Measurements from ENCODE around the gene SPSB1.

The SPSB1 gene

GRCh38 chr1:9340172-9340854 lies 47.6 kb downstream of the SPSB1 start:
- DNase-seq (ENCODE audit: low read depth, low spot score), result peak; percentile 22
- TF ChIP-seq, protein P1, sequence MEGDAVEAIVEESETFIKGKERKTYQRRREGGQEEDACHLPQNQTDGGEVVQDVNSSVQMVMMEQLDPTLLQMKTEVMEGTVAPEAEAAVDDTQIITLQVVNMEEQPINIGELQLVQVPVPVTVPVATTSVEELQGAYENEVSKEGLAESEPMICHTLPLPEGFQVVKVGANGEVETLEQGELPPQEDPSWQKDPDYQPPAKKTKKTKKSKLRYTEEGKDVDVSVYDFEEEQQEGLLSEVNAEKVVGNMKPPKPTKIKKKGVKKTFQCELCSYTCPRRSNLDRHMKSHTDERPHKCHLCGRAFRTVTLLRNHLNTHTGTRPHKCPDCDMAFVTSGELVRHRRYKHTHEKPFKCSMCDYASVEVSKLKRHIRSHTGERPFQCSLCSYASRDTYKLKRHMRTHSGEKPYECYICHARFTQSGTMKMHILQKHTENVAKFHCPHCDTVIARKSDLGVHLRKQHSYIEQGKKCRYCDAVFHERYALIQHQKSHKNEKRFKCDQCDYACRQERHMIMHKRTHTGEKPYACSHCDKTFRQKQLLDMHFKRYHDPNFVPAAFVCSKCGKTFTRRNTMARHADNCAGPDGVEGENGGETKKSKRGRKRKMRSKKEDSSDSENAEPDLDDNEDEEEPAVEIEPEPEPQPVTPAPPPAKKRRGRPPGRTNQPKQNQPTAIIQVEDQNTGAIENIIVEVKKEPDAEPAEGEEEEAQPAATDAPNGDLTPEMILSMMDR (IDR thresholded peaks at IDR 0.05; ENCODE audit: low read depth, low read length), result no peak
- H3K4me3 ChIP-seq (ENCODE audit: low read depth, low read length), result no peak overlapping the region
- in situ Hi-C loops (cut with HindIII; ENCODE audit: low sequenced_read_pairs), result no loop called here

DNA sequence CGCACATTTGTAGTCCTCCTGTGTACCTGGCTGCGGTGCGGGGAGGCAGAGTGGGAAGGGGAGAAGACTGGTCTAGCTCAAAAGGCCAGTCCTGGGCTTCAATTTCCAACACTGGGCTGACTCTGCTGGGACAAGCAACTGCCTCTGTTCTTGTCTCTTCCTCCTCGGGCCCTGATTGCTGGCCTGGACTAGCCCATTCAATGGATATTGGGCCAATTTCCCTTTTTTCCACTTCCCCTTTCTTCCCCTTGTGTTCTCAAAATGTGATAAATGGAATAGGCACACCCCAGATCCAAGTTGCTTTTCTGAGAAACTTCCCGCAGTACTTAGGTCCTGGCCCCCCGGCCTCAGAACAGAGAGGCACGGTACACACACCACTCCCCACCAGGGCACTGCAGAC lies 48.2 kb downstream of the SPSB1 start:
- no peak overlapping the region for H3K4me3 ChIP-seq (ENCODE audit: low read depth, low read length)
- in situ Hi-C loops (cut with HindIII; ENCODE audit: low sequenced_read_pairs), result no loop called here
- TF ChIP-seq, protein P1 (IDR thresholded peaks at IDR 0.05; ENCODE audit: low read depth, low read length), result no peak
- DNase-seq (ENCODE audit: low read depth, low spot score), result no peak

DNA sequence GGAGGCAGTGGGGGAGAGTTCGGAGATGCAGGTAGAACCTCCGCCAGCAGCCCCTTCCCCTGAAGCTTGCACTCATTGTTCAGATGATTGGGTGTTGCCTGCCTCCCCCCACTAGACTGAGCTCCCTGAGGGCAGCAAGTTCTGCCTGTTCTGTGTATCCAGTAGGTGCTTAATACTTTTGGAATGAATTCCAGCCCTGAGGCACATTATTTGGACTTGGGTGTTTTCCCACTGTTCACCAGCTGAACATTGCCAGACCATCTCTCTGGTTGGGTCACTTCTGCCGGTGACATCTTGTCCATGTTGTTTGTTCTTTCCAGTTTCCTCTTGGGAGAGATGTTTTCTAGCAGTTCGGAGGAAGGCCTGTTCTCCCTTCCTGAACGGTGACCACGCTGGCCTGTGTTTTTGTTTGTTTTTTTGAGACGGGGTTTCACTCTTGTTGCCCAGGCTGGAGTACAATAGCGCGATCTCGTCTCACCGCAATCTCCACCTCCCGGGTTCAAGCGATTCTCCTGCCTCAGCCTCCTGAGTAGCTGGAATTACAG lies 48.7 kb downstream of the SPSB1 start:
- H3K4me3 ChIP-seq (ENCODE audit: low read depth, low read length), result no peak overlapping the region
- TF ChIP-seq, protein P1 (IDR thresholded peaks at IDR 0.05; ENCODE audit: low read depth, low read length), result no peak
- no peak for DNase-seq (ENCODE audit: low read depth, low spot score)
- in situ Hi-C loops (cut with HindIII; ENCODE audit: low sequenced_read_pairs), result no loop called here

GRCh38 chr1:9343269-9343668 lies 50.6 kb downstream of the SPSB1 start:
- TF ChIP-seq, protein P1 (IDR thresholded peaks at IDR 0.05; ENCODE audit: low read depth, low read length), result no peak
- DNase-seq (ENCODE audit: low read depth, low spot score), result no peak
- in situ Hi-C loops (cut with HindIII; ENCODE audit: low sequenced_read_pairs), result no loop called here
- no peak overlapping the region for H3K4me3 ChIP-seq (ENCODE audit: low read depth, low read length)

GRCh38 chr1:9344426-9345200 lies 51.9 kb downstream of the SPSB1 start:
- in situ Hi-C loops (cut with HindIII; ENCODE audit: low sequenced_read_pairs), result no loop called here
- no peak overlapping the region for H3K4me3 ChIP-seq (ENCODE audit: low read depth, low read length)
- DNase-seq (ENCODE audit: low read depth, low spot score), result no peak
- TF ChIP-seq, protein P1 (IDR thresholded peaks at IDR 0.05; ENCODE audit: low read depth, low read length), result no peak

DNA sequence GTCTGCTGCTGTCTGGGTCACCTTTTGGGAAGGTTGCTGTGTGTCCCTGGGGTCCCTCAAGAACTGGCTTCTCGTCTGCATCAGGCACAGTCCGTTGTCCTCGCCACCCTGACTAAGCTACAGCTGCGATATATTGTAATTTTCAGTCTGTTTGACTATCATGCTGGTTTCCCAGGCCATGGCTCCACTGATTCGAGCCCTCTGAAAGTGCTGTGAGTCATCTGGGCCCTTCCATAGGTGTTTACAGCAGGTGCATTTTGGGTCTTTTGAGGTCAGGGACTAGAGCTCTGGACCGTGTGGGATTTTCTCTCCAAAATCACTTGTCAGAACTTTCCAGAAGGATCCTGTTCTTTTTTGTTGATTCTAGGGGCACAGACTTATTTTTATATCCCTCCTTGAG lies 52.8 kb downstream of the SPSB1 start:
- in situ Hi-C loops (cut with HindIII; ENCODE audit: low sequenced_read_pairs), result no loop called here
- no peak for DNase-seq (ENCODE audit: low read depth, low spot score)
- no peak overlapping the region for H3K4me3 ChIP-seq (ENCODE audit: low read depth, low read length)
- TF ChIP-seq, protein P1 (IDR thresholded peaks at IDR 0.05; ENCODE audit: low read depth, low read length), result no peak
